ENCODE results near the gene PAFAH2.

The PAFAH2 gene

GRCh38 chr1:26031196-26031595, 33.3 kb upstream of the PAFAH2 start:
- DNase-seq = no peak

- DNase-seq = no peak
Measured at GRCh38 chr1:26029864-26030481, 32.1 kb upstream of the PAFAH2 start.

- DNase-seq = no peak
Measured at GRCh38 chr1:26029054-26029863, 31.4 kb upstream of the PAFAH2 start.

GRCh38 chr1:26028490-26028980, 30.7 kb upstream of the PAFAH2 start:
- DNase-seq = no peak

GRCh38 chr1:26027716-26028489, 30.0 kb upstream of the PAFAH2 start:
- DNase-seq = peak; percentile 7

- DNase-seq = no peak
Measured at GRCh38 chr1:26025517-26025916, 27.7 kb upstream of the PAFAH2 start.

- no peak for DNase-seq
Measured at GRCh38 chr1:26025060-26025459, 27.2 kb upstream of the PAFAH2 start.

GRCh38 chr1:26023826-26024225, 26.0 kb upstream of the PAFAH2 start:
- no peak for DNase-seq

- no peak for DNase-seq
Measured at GRCh38 chr1:26023009-26023408, 25.1 kb upstream of the PAFAH2 start.

- no peak for DNase-seq
Measured at GRCh38 chr1:26022404-26022779, 24.5 kb upstream of the PAFAH2 start.

- no peak for DNase-seq
Measured at GRCh38 chr1:26021647-26022403, 24.0 kb upstream of the PAFAH2 start, which contains the start of gene EXTL1. EXTL1 (plus strand) TSS chr1:26021775; CDS start chr1:26022647, 872 bp downstream.

- DNase-seq = no peak
Measured at GRCh38 chr1:26020941-26021646, 23.2 kb upstream of the PAFAH2 start.

GRCh38 chr1:26020330-26020768, 22.5 kb upstream of the PAFAH2 start:
- no peak for DNase-seq

- DNase-seq = no peak
Measured at GRCh38 chr1:26019641-26020315, 21.9 kb upstream of the PAFAH2 start.

GRCh38 chr1:26017606-26018005, 19.7 kb upstream of the PAFAH2 start:
- no peak for DNase-seq

- DNase-seq = no peak
Measured at GRCh38 chr1:26016953-26017545, 19.2 kb upstream of the PAFAH2 start.

GRCh38 chr1:26016258-26016952, 18.5 kb upstream of the PAFAH2 start:
- DNase-seq = no peak

GRCh38 chr1:26015358-26015757, 17.5 kb upstream of the PAFAH2 start:
- no peak for DNase-seq

GRCh38 chr1:26014179-26014578, 16.3 kb upstream of the PAFAH2 start:
- DNase-seq = no peak

GRCh38 chr1:26012864-26013263, 15.0 kb upstream of the PAFAH2 start:
- DNase-seq = no peak

Measured in activated CD4-positive, alpha-beta T cell treated with anti-CD3 and anti-CD28 coated beads, Interleukin-10, Interleukin-2, amounts not matched to agents 100 ng/mL and 50 ng/mL, durations not matched to agents 16 hours and 8 hours (primary cell).